ENCODE measurements around the gene PPARD.

GRCh38 chr6:35312076-35312800 lies 30.1 kb upstream of the PPARD start:
- TF ChIP-seq CTCF (IDR thresholded peaks at IDR 0.05; ENCODE audit: insufficient read depth, low read depth, low read length), result no peak
- no peak for TF ChIP-seq EZH2 (IDR thresholded peaks at IDR 0.05; ENCODE audit: insufficient read depth, low read length)
